ENCODE measurements around the gene CDYL2.

DNA sequence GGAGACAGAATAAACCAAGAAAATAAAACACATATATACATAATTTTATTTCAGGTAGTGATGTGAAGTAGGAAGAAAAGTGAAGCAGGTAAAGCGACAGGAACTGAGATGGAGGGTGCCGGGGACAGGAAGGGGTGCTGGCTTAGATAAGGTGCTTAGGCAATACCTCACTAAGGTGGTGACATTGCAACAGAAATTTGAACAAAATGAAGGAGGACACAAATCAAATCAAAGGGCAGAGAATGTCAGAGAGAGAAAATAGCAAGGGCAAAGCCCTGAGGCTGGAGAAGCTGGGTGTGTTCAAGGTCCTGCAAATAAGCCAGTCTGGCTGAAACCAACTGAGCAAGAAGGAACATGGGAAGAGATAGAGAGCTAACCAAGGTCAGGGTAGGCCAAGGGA, 5.0 kb upstream of the CDYL2 start:
- no peak for TF ChIP-seq CTCF (IDR thresholded peaks at IDR 0.05)
- TF ChIP-seq POLR2A (IDR thresholded peaks at IDR 0.05), result no peak

Measured in body of pancreas (tissue), 4 donors.